GM23338 (cell line): ENCODE results near the gene PTPRN2. TPM values are rescaled to one million over a fixed set of nuclear protein-coding genes. Genes with fewer than 3 reads are reported as not detected.

Source experiments
- ATAC-seq: fragments of 200-7000 bp; cut with Tn5 transposase; 3 replicates; pipeline ENCODE4 v1.9.1; 2020
- DNase-seq: peaks from one replicate; pipeline ENCODE4 v3.0.0-alpha.2; 2015; ENCODE audit warnings: low spot score
- H2AFZ ChIP-seq: fragments of 200-600 bp; sonication (generic); 2 replicates; pipeline ENCODE4 v1.8.0; 2016; ENCODE audit warnings: antibody characterized with exemption, mild to moderate bottlenecking, moderate library complexity
- H3F3A ChIP-seq: fragments of 200-600 bp; sonication (generic); replicated peaks from 2 replicates; pipeline ENCODE4 v1.8.0; 2017; ENCODE audit warnings: antibody characterized with exemption, mixed run types, low read depth
- H3K27ac ChIP-seq: fragments of 200-600 bp; sonication (generic); 2 replicates; pipeline ENCODE4 v1.6.1; 2016; ENCODE audit warnings: low read depth
- H3K27me3 ChIP-seq: fragments of 200-600 bp; sonication (generic); 2 replicates; pipeline ENCODE4 v1.8.0; 2016; ENCODE audit warnings: mild to moderate bottlenecking, mixed run types, moderate library complexity; ENCODE audit not compliant: insufficient read depth
- H3K36me3 ChIP-seq: fragments of 200-600 bp; sonication (generic); 2 replicates; pipeline ENCODE4 v1.8.0; 2016; ENCODE audit warnings: mild to moderate bottlenecking; ENCODE audit not compliant: insufficient read depth
- H3K4me1 ChIP-seq: fragments of 200-600 bp; sonication (generic); 2 replicates; pipeline ENCODE4 v1.8.0; 2016; ENCODE audit warnings: mild to moderate bottlenecking, moderate library complexity; ENCODE audit not compliant: insufficient read depth
- H3K4me2 ChIP-seq: fragments of 200-600 bp; sonication (generic); 2 replicates; pipeline ENCODE4 v1.7.1; 2017; ENCODE audit warnings: mixed run types
- H3K4me3 ChIP-seq: fragments of 200-600 bp; sonication (generic); 2 replicates; pipeline ENCODE4 v1.6.1; 2016; ENCODE audit warnings: mixed run types
- H3K79me2 ChIP-seq: fragments of 200-600 bp; sonication (generic); replicated peaks from 2 replicates; pipeline ENCODE4 v1.8.0; 2017; ENCODE audit warnings: mild to moderate bottlenecking; ENCODE audit not compliant: insufficient read depth
- H3K9me2 ChIP-seq: fragments of 200-600 bp; sonication (generic); 2 replicates; pipeline ENCODE4 v1.8.0; 2017; ENCODE audit not compliant: insufficient read depth
- H4K20me1 ChIP-seq: fragments of 200-600 bp; sonication (generic); replicated peaks from 2 replicates; pipeline ENCODE4 v1.8.0; 2017; ENCODE audit warnings: mild to moderate bottlenecking; ENCODE audit not compliant: insufficient read depth
- H3K27ac Mint-ChIP-seq: 2 replicates; pipeline ENCODE4 v1.8.0; 2020; ENCODE audit warnings: inconsistent platforms, mild to moderate bottlenecking, moderate library complexity, mixed read lengths
- H3K27me3 Mint-ChIP-seq: 3 replicates; pipeline ENCODE4 v1.8.0; 2022; ENCODE audit warnings: low read depth, mild to moderate bottlenecking, moderate library complexity, mixed read lengths, inconsistent platforms; ENCODE audit not compliant: insufficient read depth, poor library complexity
- H3K36me3 Mint-ChIP-seq: 3 replicates; pipeline ENCODE4 v1.8.0; 2021; ENCODE audit warnings: low read depth, mild to moderate bottlenecking, inconsistent platforms, moderate library complexity, mixed read lengths
- H3K4me1 Mint-ChIP-seq: 3 replicates; pipeline ENCODE4 v1.8.0; 2020; ENCODE audit warnings: mild to moderate bottlenecking, inconsistent platforms, mixed read lengths
- H3K4me3 Mint-ChIP-seq: 3 replicates; pipeline ENCODE4 v1.8.0; 2021; ENCODE audit warnings: moderate library complexity, mild to moderate bottlenecking, inconsistent platforms, mixed read lengths
- H3K9me3 Mint-ChIP-seq: 3 replicates; pipeline ENCODE4 v1.8.0; 2020; ENCODE audit warnings: moderate library complexity, mild to moderate bottlenecking, inconsistent platforms, mixed read lengths
- CREB1 ChIP-seq: fragments of 250-450 bp; sonication (Bioruptor Pico); IDR thresholded peaks from 2 replicates; pipeline ENCODE4 v1.5.0; 2020; ENCODE audit warnings: low read depth, mild to moderate bottlenecking, moderate library complexity
- CTCF ChIP-seq, 2 experiments: fragments of 200-600 bp in 1 of 2; sonication (generic) in 1 of 2; conservative IDR thresholded peaks; 2 replicates each; pipeline versions ENCODE4 v1.5.1 to v1.6.1; 2016 to 2017; ENCODE audit warnings: antibody characterized with exemption in 2 of 2, low read depth in 2 of 2, mild to moderate bottlenecking in 2 of 2, moderate library complexity in 1 of 2
- ETS1 ChIP-seq: IDR thresholded peaks from 2 replicates; pipeline ENCODE4 v1.6.1; 2016; ENCODE audit warnings: antibody characterized with exemption
- EZH2 ChIP-seq: fragments of 200-600 bp; sonication (generic); IDR thresholded peaks from one replicate; pipeline ENCODE4 v1.8.0; 2017; ENCODE audit warnings: antibody characterized with exemption, mild to moderate bottlenecking, low read depth; ENCODE audit not compliant: unreplicated experiment
- EZH2phosphoT487 ChIP-seq: fragments of 200-600 bp; sonication (generic); IDR thresholded peaks from one replicate; pipeline ENCODE4 v1.8.1; 2018; ENCODE audit warnings: antibody characterized with exemption; ENCODE audit not compliant: unreplicated experiment
- JUNB ChIP-seq: IDR thresholded peaks from one replicate; pipeline ENCODE4 v1.6.1; 2016; ENCODE audit warnings: antibody characterized with exemption; ENCODE audit not compliant: unreplicated experiment
- NANOG ChIP-seq: IDR thresholded peaks from 2 replicates; pipeline ENCODE4 v1.6.1; 2016; ENCODE audit warnings: antibody characterized with exemption, borderline replicate concordance
- POLR2AphosphoS5 ChIP-seq: IDR thresholded peaks from 2 replicates; pipeline ENCODE4 v1.6.1; 2016; ENCODE audit warnings: antibody characterized with exemption, low read depth
- REST ChIP-seq: IDR thresholded peaks from one replicate; pipeline ENCODE4 v1.6.1; 2018; ENCODE audit warnings: antibody characterized with exemption; ENCODE audit not compliant: unreplicated experiment
- STAT1 ChIP-seq: IDR thresholded peaks from one replicate; pipeline ENCODE4 v1.6.1; 2016; ENCODE audit warnings: antibody characterized with exemption; ENCODE audit not compliant: unreplicated experiment
- ZNF114 ChIP-seq: fragments of 250-450 bp; sonication (Bioruptor Pico); IDR thresholded peaks from 2 replicates; pipeline ENCODE4 v1.5.0; 2020; ENCODE audit warnings: mild to moderate bottlenecking, moderate library complexity
- ZNF331 ChIP-seq: fragments of 250-450 bp; sonication (Bioruptor Pico); IDR thresholded peaks from 2 replicates; pipeline ENCODE4 v1.5.0; 2020; ENCODE audit warnings: low read depth, mild to moderate bottlenecking, moderate library complexity
- ZNF462 ChIP-seq: fragments of 250-450 bp; sonication (Bioruptor Pico); IDR thresholded peaks from 2 replicates; pipeline ENCODE4 v1.5.0; 2020; ENCODE audit warnings: mild to moderate bottlenecking, moderate library complexity
- polyA plus RNA-seq: library from polyadenylated mRNA; unstranded; fragments of >200 nt; fragmentation: Nextera tagmentation; extraction: Ambion mirVana; gene quantifications from 2 replicates; pipeline ENCODE4 v1.2.1, GENCODE V29; 2016
- total RNA-seq: library from RNA; depleted of rRNA; stranded (reverse); fragments of >200 nt; shearing (Covaris generic); gene quantifications from 2 replicates; pipeline ENCODE4 v1.2.3, GENCODE V29; 2014

PTPRN2 gene
- total and polyA plus RNA-seq, 2 experiments from 2014 or later = 0.87 to 4.0 TPM

DNA sequence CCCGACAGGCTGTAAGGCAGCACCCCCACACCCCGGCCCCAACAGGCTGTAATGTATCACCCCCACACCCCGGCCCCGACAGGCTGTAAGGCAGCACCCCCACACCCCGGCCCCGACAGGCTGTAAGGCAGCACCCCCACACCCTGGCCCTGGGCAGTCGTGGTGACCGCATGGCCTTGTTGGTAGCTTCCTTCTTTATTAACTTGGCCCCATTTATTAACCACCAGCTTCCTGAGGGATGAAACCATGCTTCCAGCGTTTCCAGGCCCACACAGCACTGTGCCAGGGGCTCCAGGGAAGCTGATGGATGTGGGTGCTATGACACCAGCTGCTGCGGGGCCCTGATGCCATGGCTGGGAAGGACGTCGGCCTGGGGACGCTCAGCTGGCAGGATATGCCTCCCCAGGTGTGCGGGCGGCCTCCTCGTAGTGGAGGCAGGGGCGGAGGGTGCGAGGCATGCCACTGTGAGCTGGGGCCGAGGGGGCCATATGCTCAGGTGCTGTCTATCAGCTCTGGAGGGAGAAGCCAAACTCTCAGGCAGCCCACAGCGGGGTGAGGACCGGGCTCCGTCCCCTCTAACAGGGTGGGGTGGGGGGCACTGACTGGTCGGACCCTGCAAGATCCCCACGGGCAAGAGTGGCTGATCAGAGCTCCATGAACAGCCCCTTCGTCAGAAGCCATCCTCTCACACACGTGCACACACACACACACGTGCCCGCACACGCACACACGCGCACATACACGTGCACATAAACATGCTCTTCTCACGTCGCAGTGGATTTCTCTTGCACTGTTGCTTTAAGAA, 311.0 kb downstream of the PTPRN2 start:
- Histone ChIP-seq H3K27ac (no peak overlapping the region), H2AFZ (no peak overlapping the region), H3K4me1 (no peaks in the 10 kb centered on the region), H3K9me2 (no peaks in the 10 kb centered on the region), H3K4me2 (no peak overlapping the region), H3K79me2 (no peaks in the 10 kb centered on the region), H3F3A (no peaks in the 10 kb centered on the region), H4K20me1 (no peaks in the 10 kb centered on the region), H3K36me3 (no peaks in the 10 kb centered on the region), H3K4me3 (no peak overlapping the region), H3K27me3 (no peaks in the 10 kb centered on the region)
- no peak for DNase-seq
- Mint-ChIP-seq H3K4me3 (no peak overlapping the region), H3K36me3 (peaks cover 35% of the 10 kb centered on the region), H3K4me1 (no peaks in the 10 kb centered on the region), H3K9me3 (peaks cover 98% of the 10 kb centered on the region), H3K27me3 (peaks cover 8% of the 10 kb centered on the region), H3K27ac (no peak overlapping the region)
- TF ChIP-seq CTCF (conservative IDR thresholded peaks at IDR 0.05; ENCODE audit: low read depth in 2 of 2) (no peak), JUNB (no peak), ZNF462 (CRISPR knock-in tag) (no peak), POLR2AphosphoS5 (no peak), EZH2phosphoT487 (no peak), ZNF114 (CRISPR knock-in tag) (no peak), CREB1 (CRISPR knock-in tag) (no peak), ETS1 (no peak), NANOG (no peak), REST (no peak), ZNF331 (CRISPR knock-in tag) (no peak), EZH2 (no peak), STAT1 (no peak)
- ATAC-seq = no peak
